Progenitor cell of endocrine pancreas (in vitro differentiated cells): Measurements from ENCODE around the gene KPNB1. TPM values are rescaled to one million over a fixed set of nuclear protein-coding genes. Genes with fewer than 3 reads are reported as not detected.

Experiments
- DNase-seq: peaks from one replicate; pipeline ENCODE4 v3.0.0; 2021; ENCODE audit warnings: low spot score; ENCODE audit not compliant: unreplicated experiment
- H3K27ac Mint-ChIP-seq: 2 replicates; pipeline ENCODE4 v1.8.0; 2021; ENCODE audit warnings: mild to moderate bottlenecking, moderate library complexity, mixed read lengths
- H3K27me3 Mint-ChIP-seq: 2 replicates; pipeline ENCODE4 v1.8.0; 2021; ENCODE audit warnings: mixed read lengths
- H3K36me3 Mint-ChIP-seq: 2 replicates; pipeline ENCODE4 v1.8.0; 2022; ENCODE audit warnings: mixed read lengths; ENCODE audit not compliant: insufficient read depth
- H3K4me1 Mint-ChIP-seq: 2 replicates; pipeline ENCODE4 v1.8.0; 2021; ENCODE audit warnings: low read depth, mixed read lengths
- H3K4me3 Mint-ChIP-seq: 2 replicates; pipeline ENCODE4 v1.8.0; 2021; ENCODE audit warnings: low read depth, mild to moderate bottlenecking, moderate library complexity, mixed read lengths
- H3K9me3 Mint-ChIP-seq: 2 replicates; pipeline ENCODE4 v1.8.0; 2021; ENCODE audit warnings: low read depth, mixed read lengths
- total RNA-seq: library from RNA; stranded (reverse); gene quantifications from 2 replicates; pipeline ENCODE4 v1.2.1, GENCODE V29; 2021
- TF ChIP-seq, protein P1 (sequence below): fragments of 200-600 bp; sonication (generic); IDR thresholded peaks from one replicate; pipeline ENCODE4 v1.5.0; 2021; ENCODE audit warnings: antibody characterized with exemption, mild to moderate bottlenecking; ENCODE audit not compliant: unreplicated experiment

KPNB1 gene
- total RNA-seq, 1 donor from 2014 or later: 386 TPM

DNA sequence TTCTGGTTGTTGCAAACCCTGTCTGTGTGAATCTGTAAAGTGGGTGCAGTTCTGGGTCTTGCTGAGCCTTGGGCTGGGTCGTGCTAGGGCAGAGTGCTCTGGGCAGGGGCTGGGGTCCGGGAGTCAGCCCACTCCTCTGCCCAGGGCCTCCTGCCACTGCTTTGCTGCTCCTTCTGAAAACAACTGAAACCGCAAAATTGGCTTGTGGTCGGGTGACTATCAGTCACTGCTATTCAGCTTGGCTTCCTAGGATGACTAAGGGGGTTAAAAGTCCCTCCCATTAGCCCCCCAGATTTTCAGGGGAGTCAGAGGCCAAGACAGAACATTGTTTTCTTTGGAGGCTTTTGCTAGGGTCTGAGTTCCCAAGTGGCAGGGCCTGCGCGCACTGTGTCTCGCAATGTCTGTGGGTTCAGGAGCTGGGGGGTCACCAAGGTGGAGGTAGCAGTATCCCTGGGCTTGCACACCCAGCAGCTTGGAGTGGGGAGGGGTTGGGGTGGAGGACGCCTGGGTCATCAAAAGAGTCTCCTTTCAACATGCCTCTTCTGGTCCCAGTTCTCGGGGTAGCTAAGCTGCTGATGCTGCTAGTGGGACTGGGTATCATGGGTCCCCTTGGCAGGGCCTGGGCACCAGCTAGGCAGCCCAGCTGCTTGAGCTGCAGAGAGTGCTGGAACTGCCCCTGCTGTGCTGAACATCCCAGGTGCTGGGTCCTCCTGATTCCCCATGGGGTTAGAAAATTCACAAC is 69.9 kb downstream of the KPNB1 start:
- Mint-ChIP-seq H3K4me1 (no peaks in the 10 kb centered on the region), H3K27ac (no peak overlapping the region), H3K4me3 (no peak overlapping the region), H3K9me3 (no peaks in the 10 kb centered on the region), H3K36me3 (no peaks in the 10 kb centered on the region), H3K27me3 (peaks cover 91% of the 10 kb centered on the region)
- TF ChIP-seq, protein P1, sequence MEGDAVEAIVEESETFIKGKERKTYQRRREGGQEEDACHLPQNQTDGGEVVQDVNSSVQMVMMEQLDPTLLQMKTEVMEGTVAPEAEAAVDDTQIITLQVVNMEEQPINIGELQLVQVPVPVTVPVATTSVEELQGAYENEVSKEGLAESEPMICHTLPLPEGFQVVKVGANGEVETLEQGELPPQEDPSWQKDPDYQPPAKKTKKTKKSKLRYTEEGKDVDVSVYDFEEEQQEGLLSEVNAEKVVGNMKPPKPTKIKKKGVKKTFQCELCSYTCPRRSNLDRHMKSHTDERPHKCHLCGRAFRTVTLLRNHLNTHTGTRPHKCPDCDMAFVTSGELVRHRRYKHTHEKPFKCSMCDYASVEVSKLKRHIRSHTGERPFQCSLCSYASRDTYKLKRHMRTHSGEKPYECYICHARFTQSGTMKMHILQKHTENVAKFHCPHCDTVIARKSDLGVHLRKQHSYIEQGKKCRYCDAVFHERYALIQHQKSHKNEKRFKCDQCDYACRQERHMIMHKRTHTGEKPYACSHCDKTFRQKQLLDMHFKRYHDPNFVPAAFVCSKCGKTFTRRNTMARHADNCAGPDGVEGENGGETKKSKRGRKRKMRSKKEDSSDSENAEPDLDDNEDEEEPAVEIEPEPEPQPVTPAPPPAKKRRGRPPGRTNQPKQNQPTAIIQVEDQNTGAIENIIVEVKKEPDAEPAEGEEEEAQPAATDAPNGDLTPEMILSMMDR: no peak
- no peak for DNase-seq

DNA sequence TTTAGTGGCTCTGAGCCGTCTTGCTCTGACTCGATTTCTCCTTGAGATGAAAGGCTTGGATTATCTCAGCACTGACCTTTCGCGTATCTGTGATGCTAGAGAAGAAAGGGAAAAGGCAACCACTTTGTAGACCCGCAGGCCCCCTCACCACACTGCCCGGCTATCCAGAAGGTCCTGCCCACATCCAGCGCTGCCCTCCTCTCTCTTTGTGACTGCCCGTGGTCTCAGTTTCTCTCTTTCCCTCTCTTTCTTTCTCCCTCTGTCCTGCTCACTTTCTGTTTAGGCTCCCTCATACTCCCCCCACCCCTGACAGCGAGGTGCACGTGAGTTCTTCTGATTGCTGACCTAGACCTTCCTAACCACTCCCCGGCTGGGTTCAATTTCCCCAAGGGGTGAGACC is 70.5 kb downstream of the KPNB1 start:
- no peak for DNase-seq
- Mint-ChIP-seq H3K27me3 (peaks cover 94% of the 10 kb centered on the region), H3K27ac (no peak overlapping the region), H3K4me3 (no peak overlapping the region), H3K9me3 (no peaks in the 10 kb centered on the region), H3K4me1 (no peaks in the 10 kb centered on the region), H3K36me3 (no peaks in the 10 kb centered on the region)
- TF ChIP-seq, protein P1: no peak

DNA sequence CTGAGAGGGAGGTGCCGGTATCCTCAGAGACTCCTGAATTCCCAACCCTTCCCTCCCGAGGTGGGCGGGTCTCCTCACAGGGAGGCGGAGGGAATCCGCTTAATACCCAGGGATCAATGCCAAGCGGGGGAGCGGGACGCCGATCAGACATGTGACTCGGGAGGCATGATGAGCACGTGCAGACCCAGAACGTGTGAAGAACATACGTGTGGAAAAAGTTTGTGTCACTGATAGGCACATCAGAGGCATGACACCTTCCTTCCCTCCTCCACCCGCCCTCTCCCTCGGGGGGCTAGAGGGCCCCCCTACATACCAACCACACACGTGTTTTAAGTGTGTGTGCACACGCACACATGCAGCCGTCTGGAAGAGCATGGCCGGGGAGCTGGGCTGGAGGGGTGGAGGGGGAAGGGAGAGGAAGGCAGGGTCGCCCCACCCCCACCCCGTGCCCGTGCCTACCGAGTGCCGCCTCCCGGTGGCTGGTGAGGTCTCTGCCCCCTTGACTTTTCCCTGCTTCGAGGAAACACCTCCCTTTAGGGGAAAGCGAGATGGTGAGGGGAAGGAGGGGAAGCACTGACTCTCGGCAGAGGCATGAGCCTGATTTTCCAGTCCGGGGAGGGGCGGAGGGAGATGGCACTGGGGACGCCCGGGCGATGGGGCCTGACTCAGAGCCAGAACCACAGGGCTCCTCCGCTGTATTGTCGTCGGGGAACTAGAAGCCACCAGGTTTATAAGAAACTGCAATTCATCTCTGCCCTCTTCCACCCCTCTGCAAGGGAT is 71.2 kb downstream of the KPNB1 start:
- DNase-seq: no peak
- peaks cover 91% of the 10 kb centered on the region for H3K27me3 Mint-ChIP-seq
- no peak overlapping the region for H3K27ac Mint-ChIP-seq
- no peak overlapping the region for H3K4me3 Mint-ChIP-seq
- no peaks in the 10 kb centered on the region for H3K4me1 Mint-ChIP-seq
- TF ChIP-seq, protein P1: no peak
- no peaks in the 10 kb centered on the region for H3K36me3 Mint-ChIP-seq
- H3K9me3 Mint-ChIP-seq: no peaks in the 10 kb centered on the region

DNA sequence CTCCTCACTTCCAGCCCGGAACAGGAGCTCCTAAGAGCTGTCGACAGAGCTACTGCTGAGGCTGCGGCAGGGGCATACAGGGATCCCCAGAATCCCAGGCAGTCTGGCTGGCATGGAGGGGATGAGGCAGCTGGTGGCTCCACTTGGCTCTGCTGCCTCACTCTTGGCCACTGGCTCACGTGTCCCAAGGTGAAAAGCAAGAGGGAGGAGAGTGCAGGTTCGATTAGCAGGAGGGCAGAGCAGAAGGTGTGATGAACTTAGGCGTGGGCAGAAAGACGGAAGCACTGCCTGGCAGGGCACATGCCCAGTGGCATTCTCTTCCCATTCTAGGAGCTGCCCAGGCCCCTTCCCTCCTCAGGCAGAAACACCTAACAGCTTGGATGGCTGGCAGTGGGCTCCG is 72.0 kb downstream of the KPNB1 start:
- Mint-ChIP-seq H3K27ac (no peak overlapping the region), H3K4me1 (no peaks in the 10 kb centered on the region), H3K9me3 (no peaks in the 10 kb centered on the region), H3K27me3 (peaks cover 93% of the 10 kb centered on the region), H3K36me3 (no peaks in the 10 kb centered on the region), H3K4me3 (no peak overlapping the region)
- no peak for DNase-seq
- TF ChIP-seq, protein P1: no peak

DNA sequence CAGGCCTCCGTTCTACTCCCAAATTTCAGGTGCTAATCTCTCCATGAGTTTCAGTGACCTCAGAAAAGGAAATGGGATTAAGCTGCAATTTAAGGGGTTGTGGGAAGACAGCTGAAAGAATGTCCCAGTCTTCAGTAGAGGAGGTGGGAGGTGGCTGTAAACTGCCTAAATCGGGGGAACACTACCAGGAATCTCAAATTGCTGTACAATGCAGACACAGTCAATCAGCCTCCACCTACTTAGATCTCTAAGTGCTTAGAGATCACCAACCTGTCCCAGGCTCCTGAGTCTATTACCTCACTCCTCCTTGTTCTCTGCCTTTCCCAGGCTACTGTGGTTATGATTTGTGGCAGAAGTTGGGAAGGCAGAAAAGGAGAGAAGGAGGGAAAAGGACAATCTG is 75.0 kb downstream of the KPNB1 start:
- H3K4me3 Mint-ChIP-seq: no peak overlapping the region
- no peak for DNase-seq

More for the DNA sequence above, 75.0 kb downstream of the KPNB1 start:
- TF ChIP-seq, protein P1: no peak
- Mint-ChIP-seq H3K27ac (no peak overlapping the region), H3K36me3 (no peaks in the 10 kb centered on the region), H3K27me3 (peaks cover 85% of the 10 kb centered on the region), H3K4me1 (no peaks in the 10 kb centered on the region), H3K9me3 (no peaks in the 10 kb centered on the region)
